Kidney (tissue), 14 donors: ENCODE data around the gene EZH1. TPM values are rescaled to one million over a fixed set of nuclear protein-coding genes. Genes with fewer than 3 reads are reported as not detected.

Source experiments
- DNase-seq, 5 donors: peaks; one replicate each; pipeline ENCODE4 v3.0.0-alpha.2; 2013 to 2020
- FAIRE-seq: peaks from 2 replicates; lab custom pipeline; 2012; peaks lifted over from hg19 to GRCh38; lab: Jason Lieb, UNC
- H3K27ac ChIP-seq, 2 donors: one replicate each; pipeline ENCODE4 v1.7.0; 2013; ENCODE audit warnings: low read depth in 2 of 2, low read length in 2 of 2, inconsistent platforms in 1 of 2
- H3K27me3 ChIP-seq: one replicate; pipeline ENCODE4 v1.7.1; 2013; ENCODE audit warnings: low read length, inconsistent platforms; ENCODE audit not compliant: control insufficient read depth, insufficient read depth
- H3K36me3 ChIP-seq, 3 donors: one replicate each; pipeline versions ENCODE4 v1.7.0 to v1.7.1; 2013; ENCODE audit warnings: low read length in 3 of 3, control low read depth in 1 of 3, inconsistent platforms in 1 of 3; ENCODE audit not compliant: insufficient read depth in 3 of 3, control insufficient read depth in 2 of 3
- H3K4me1 ChIP-seq, 3 donors: one replicate each; pipeline versions ENCODE4 v1.7.0 to v1.7.1; 2013; ENCODE audit warnings: low read length in 3 of 3, inconsistent platforms in 1 of 3, low read depth in 1 of 3; ENCODE audit not compliant: control insufficient read depth in 2 of 3, insufficient read depth in 2 of 3
- H3K4me3 ChIP-seq, 3 donors: one replicate each; pipeline versions ENCODE4 v1.7.0 to v1.8.1; 2013; ENCODE audit warnings: low read length in 3 of 3, control low read depth in 1 of 3, inconsistent platforms in 1 of 3
- H3K9ac ChIP-seq, 3 donors: one replicate each; pipeline versions ENCODE4 v1.7.0 to v1.7.1; 2013; ENCODE audit warnings: low read length in 3 of 3, control low read depth in 1 of 3, inconsistent platforms in 1 of 3
- H3K9me3 ChIP-seq, 3 donors: one replicate each; pipeline versions ENCODE4 v1.7.0 to v1.7.1; 2013; ENCODE audit warnings: low read length in 3 of 3, control low read depth in 1 of 3, inconsistent platforms in 1 of 3; ENCODE audit not compliant: control insufficient read depth in 2 of 3, insufficient read depth in 1 of 3
- intact Hi-C: fragments of 100-400 bp; cut with DNase I; formaldehyde crosslinking; loops from one replicate; pipeline ENCODE4 v1.11.1; 2022
- polyA plus RNA-seq: library from polyadenylated mRNA; stranded (reverse); fragments of 350-450 nt; fragmentation: Illumina TruSeq; extraction: RNeasy Lipid Tissue Mini Kit (QIAGEN cat#74804); gene quantifications from one replicate; pipeline ENCODE4 v1.2.3, GENCODE V29; 2014; ENCODE audit warnings: low read depth, low replicate concordance; ENCODE audit not compliant: insufficient read depth
- total RNA-seq: library from RNA; stranded (reverse); fragmentation: NEBNext Ultra II Directional; extraction: Animal tissue kit (Norgen Biotek cat#: 25700); gene quantifications from one replicate; pipeline ENCODE4 v1.2.1, GENCODE V29; 2021
- TF ChIP-seq, protein P1 (sequence below): IDR thresholded peaks from 3 replicates; pipeline ENCODE4 v1.5.1; 2012; ENCODE audit warnings: mild to moderate bottlenecking, moderate library complexity, borderline replicate concordance; ENCODE audit not compliant: insufficient read depth; ENCODE audit errors: extremely low read depth
- donor health status: control.
- donor health status: control.
- donor health status: control.
- donor health status: control.
- donor health status: control.
- donor health status: DM: yes; HTN: yes; CAD: no.
- donor health status: Normal renal cell carcinoma (clear cell type).

Gene EZH1
- total and polyA plus RNA-seq, 2 donors from 2014 or later = 20.8 to 59.2 TPM

DNA sequence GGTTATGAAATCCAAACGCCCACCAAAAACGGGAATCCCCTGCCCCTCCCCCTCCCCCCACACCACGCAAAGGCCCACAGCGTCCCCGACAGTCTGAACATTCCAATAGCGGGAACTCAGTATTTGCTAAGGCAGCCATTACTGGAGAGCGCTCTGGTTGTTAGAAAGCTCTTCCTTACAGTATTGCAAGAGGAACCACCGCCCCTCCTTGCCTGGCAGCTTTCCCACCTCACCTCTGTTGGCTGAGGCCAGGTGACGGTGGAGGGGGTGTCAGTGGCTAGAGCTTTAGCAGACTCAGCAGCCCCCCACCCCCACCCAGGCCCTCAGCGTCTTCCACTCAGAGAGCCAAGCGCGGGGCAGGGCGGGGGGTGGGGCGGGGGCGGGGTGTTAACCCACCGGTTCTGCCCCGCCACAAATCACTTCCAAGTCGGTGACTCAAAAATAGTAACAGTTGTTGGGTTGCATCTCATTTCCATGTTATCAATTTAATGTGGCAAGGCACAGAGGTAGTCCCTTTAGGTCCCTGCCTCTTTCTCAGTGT, 65.8 kb downstream of the EZH1 start:
- Histone ChIP-seq H3K27me3 (peaks cover 3% of the 10 kb centered on the region), H3K27ac (peak overlapping the region; percentile 91 to 97), H3K4me1 (peaks cover 0 to 49% (median 3%) of the 10 kb centered on the region in 3 donors), H3K36me3 (no peaks in the 10 kb centered on the region), H3K9me3 (no peaks in the 10 kb centered on the region), H3K9ac (peak overlapping the region in 1 of 3 donors; percentile 83), H3K4me3 (peak overlapping the region in 2 of 3 donors; percentile 39 to 65)
- TF ChIP-seq, protein P1, sequence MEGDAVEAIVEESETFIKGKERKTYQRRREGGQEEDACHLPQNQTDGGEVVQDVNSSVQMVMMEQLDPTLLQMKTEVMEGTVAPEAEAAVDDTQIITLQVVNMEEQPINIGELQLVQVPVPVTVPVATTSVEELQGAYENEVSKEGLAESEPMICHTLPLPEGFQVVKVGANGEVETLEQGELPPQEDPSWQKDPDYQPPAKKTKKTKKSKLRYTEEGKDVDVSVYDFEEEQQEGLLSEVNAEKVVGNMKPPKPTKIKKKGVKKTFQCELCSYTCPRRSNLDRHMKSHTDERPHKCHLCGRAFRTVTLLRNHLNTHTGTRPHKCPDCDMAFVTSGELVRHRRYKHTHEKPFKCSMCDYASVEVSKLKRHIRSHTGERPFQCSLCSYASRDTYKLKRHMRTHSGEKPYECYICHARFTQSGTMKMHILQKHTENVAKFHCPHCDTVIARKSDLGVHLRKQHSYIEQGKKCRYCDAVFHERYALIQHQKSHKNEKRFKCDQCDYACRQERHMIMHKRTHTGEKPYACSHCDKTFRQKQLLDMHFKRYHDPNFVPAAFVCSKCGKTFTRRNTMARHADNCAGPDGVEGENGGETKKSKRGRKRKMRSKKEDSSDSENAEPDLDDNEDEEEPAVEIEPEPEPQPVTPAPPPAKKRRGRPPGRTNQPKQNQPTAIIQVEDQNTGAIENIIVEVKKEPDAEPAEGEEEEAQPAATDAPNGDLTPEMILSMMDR = peak; percentile 15
- FAIRE-seq = no peak
- intact Hi-C loops = no loop called here
- DNase-seq = peak in 4 of 5 donors; percentile 37 to 88 (median 82)

DNA sequence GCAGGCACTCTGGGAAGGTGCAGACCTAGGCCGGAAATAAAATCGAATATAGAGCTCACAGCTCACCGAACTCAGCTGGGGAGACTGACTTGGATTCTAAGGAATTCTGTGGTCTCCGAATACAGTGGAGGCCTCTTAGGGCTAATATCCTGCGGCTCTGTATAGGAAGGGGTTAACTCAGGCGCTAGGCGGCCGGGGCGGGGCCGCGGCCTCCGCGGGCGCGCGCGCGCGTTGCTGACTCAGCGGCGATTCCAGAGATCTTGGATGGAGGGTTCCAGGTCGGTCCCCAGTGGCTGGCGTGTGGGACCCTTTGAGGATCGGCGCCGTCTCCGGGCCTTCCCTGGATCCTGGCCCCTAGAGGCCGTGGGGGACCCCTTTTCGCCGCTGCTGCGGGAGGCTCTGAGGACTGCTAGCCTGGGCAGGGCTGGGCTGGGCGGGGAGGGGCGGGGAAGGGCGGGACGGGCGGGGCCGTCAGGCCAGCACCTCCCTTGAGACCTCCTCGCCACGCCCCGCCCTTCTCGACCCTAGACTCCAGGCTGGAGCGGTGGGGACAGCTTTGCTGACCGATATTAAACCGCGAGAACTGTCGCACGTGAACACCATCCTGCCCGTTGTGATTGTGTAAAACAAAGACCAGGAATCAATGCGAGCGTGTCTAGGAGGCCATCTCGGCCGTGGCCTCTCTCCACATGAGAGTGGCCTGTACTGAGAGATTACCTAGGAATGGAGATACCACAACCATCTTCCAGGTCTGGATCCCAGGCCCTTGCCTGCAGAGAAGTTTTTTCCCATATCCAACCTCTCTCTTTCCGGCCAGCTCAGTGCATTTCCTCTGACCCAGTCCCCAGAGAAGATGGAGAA, 66.7 kb downstream of the EZH1 start:
- TF ChIP-seq, protein P1 = no peak
- peaks cover 0 to 46% (median 3%) of the 10 kb centered on the region in 3 donors for H3K4me1 ChIP-seq
- peak overlapping the region; percentile 89 to 97 for H3K27ac ChIP-seq
- no peaks in the 10 kb centered on the region for H3K27me3 ChIP-seq
- H3K9me3 ChIP-seq = no peaks in the 10 kb centered on the region
- intact Hi-C loops = no loop called here
- H3K36me3 ChIP-seq = peaks cover 0 to 1% (median 0%) of the 10 kb centered on the region in 3 donors
- H3K9ac ChIP-seq = peak overlapping the region; percentile 19 to 83 (median 67)
- H3K4me3 ChIP-seq = peak overlapping the region; percentile 65 to 78 (median 74)
- FAIRE-seq (no peak), DNase-seq (peak; percentile 87 to 96 (median 93))

DNA sequence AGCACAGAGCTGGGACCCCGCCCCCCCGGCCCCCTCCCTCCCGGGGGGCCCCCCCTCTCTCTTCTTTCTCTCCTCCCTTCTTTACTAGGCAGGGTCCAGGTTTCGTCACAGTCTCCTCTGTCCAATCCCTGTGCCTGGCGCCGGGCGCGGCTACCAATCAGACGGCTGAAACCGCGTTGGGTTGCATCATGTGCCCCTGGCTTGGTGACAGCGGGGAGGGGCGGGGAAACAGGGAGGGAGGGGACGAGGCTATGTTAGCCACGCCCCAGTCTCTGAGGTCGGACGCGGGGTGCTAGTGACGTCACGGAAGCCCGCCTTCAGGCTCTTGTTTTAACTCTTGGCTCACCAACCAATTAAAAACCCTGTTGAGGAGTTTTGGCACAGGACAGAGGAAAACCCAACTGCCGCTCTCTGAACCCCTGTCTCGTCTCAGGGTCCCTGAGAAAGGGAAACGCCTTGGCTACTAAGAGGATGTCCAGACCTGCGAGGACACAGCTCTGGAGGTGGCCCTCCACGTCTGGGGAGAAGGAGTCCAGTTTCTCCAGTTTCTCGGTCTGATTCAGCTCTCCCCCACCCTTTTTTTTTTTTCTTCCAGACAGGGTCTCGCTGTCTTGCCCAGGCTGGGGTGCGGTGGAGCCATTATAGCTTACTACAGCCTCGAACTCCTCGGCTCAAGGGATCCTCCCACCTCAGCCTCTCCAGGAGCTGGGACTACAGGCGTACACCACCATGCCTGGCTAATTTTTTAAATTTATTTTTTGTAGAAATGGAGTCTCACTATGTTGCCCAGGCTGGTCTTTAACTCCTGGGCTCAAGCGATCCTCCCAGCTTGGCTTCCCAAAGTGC, 67.6 kb downstream of the EZH1 start:
- Histone ChIP-seq H3K4me3 (peak overlapping the region; percentile 68 to 89 (median 73)), H3K9me3 (no peaks in the 10 kb centered on the region), H3K27me3 (no peaks in the 10 kb centered on the region), H3K4me1 (peaks cover 0 to 37% (median 3%) of the 10 kb centered on the region in 3 donors), H3K36me3 (peaks cover 0 to 9% (median 0%) of the 10 kb centered on the region in 3 donors), H3K9ac (peak overlapping the region in 2 of 3 donors; percentile 68 to 80), H3K27ac (peak overlapping the region; percentile 89 to 97)
- FAIRE-seq (peak; percentile 79), DNase-seq (peak; percentile 100)
- TF ChIP-seq, protein P1 = no peak
- intact Hi-C loops = no loop called here
